Heart left ventricle (tissue), 13 donors: ENCODE results near the gene CHST1.

Experiments
- POLR2A ChIP-seq, 2 donors: fragments of 450-650 bp; IDR thresholded peaks; one replicate each; pipeline ENCODE4 v1.6.1; 2017; ENCODE audit warnings: antibody characterized with exemption in 2 of 2, mild to moderate bottlenecking in 2 of 2, moderate library complexity in 2 of 2
- TF ChIP-seq, protein P1 (sequence below), 12 donors: fragments of 200-600 bp; sonication (generic) in 4 of 12; IDR thresholded peaks; one replicate each; pipeline versions ENCODE4 v1.5.0 to v1.8.0; 2018 to 2022; ENCODE audit warnings: antibody characterized with exemption in 12 of 12, mild to moderate bottlenecking in 5 of 12
- donor health status: ischemic (EF 13 %, LVEDD 7.1; RV severe dilation, severe dysfunction).
- donor health status: DM: no; HTN: yes; CAD: no.
- donor health status: DM: no; HTN: no; CAD: no.
- donor health status: ischemic (EF 25% LVEDD 6.9; RV normal size, moderate dysfunction).
- donor health status: ischemic (EF 25% LVEDD 5.7; RV mildly dilated, moderate dysfunction).
- donor health status: ischemic (EF 35%, LVEDD 5.7; RV mildly dilated, moderate dysfunction).
- donor health status: nonischemic (EF 11% LVEDD 7.7; RV severe dilation, severe dysfunction).
- donor health status: DM: yes; HTN: yes; CAD: no.
- donor health status: PGD.
- donor health status: ischemic (EF 29% LVEDD 5.4; RV normal size, mild dysfunction).
- donor health status: nonischemic (EF 23%, LVEDD 6.1; RV moderate dilation, normal function).

GRCh38 chr11:45620243-45620642 is 45.2 kb downstream of the CHST1 start:
- TF ChIP-seq POLR2A (IDR thresholded peaks at IDR 0.05), result no peak
- TF ChIP-seq, protein P1, sequence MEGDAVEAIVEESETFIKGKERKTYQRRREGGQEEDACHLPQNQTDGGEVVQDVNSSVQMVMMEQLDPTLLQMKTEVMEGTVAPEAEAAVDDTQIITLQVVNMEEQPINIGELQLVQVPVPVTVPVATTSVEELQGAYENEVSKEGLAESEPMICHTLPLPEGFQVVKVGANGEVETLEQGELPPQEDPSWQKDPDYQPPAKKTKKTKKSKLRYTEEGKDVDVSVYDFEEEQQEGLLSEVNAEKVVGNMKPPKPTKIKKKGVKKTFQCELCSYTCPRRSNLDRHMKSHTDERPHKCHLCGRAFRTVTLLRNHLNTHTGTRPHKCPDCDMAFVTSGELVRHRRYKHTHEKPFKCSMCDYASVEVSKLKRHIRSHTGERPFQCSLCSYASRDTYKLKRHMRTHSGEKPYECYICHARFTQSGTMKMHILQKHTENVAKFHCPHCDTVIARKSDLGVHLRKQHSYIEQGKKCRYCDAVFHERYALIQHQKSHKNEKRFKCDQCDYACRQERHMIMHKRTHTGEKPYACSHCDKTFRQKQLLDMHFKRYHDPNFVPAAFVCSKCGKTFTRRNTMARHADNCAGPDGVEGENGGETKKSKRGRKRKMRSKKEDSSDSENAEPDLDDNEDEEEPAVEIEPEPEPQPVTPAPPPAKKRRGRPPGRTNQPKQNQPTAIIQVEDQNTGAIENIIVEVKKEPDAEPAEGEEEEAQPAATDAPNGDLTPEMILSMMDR (IDR thresholded peaks at IDR 0.05), result no peak
